Myocyte (in vitro differentiated cells): ENCODE results near the gene IFIT1. TPM values are rescaled to one million over a fixed set of nuclear protein-coding genes. Genes with fewer than 3 reads are reported as not detected.
"Not testable (repeated sequence)": the region's sequence is repeated elsewhere in the genome, so short reads cannot be mapped to it uniquely, and the experiment has no call there.

Experiments
- DNase-seq: peaks from one replicate; pipeline ENCODE4 v3.0.0-alpha.2; 2012; ENCODE audit warnings: low read depth
- polyA plus RNA-seq: library from polyadenylated mRNA; unstranded; fragments of >200 nt; gene quantifications from one replicate; pipeline ENCODE4 v1.2.1, GENCODE V29; 2012; ENCODE audit warnings: missing spikeins
- total RNA-seq: library from RNA; depleted of rRNA; stranded (reverse); fragments of >200 nt; gene quantifications from 2 replicates; pipeline ENCODE4 v1.2.3, GENCODE V29; 2014

The IFIT1 gene, protein sequence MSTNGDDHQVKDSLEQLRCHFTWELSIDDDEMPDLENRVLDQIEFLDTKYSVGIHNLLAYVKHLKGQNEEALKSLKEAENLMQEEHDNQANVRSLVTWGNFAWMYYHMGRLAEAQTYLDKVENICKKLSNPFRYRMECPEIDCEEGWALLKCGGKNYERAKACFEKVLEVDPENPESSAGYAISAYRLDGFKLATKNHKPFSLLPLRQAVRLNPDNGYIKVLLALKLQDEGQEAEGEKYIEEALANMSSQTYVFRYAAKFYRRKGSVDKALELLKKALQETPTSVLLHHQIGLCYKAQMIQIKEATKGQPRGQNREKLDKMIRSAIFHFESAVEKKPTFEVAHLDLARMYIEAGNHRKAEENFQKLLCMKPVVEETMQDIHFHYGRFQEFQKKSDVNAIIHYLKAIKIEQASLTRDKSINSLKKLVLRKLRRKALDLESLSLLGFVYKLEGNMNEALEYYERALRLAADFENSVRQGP
- 22.7 and 49.0 TPM in 2 replicates for total RNA-seq
- polyA plus RNA-seq = 5.6 TPM

GRCh38 chr10:89391907-89392756 lies at the start of gene IFIT1:
TSS of gene IFIT1 (plus strand) at chr10:89392623. CDS start at chr10:89392713, 90 bp downstream.
- peak; percentile 84 for DNase-seq

GRCh38 chr10:89343089-89343767 lies 49.2 kb upstream of the IFIT1 start:
- no peak for DNase-seq

DNA sequence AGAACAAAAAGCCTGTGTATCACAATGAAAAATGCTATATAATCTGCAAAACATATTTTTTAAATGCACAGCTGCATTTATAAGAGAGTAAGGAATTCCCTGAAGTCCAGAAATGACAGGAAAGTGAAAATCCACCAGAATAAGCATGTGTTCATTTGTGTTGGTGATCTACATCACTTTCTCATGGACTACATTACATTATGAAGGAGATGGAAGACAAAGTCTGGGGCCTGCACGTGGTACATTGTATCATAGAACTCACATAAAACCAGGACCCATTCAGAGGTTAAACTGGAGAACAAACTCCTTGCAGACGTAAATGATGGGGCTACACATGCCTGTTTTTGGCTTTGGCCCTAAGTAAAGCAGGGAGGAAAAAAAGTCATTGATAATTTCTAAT lies 48.3 kb upstream of the IFIT1 start:
- no peak for DNase-seq

- no peak for DNase-seq
Measured at GRCh38 chr10:89345367-89346000, 46.9 kb upstream of the IFIT1 start.

- DNase-seq = peak; percentile 24
Measured at GRCh38 chr10:89346405-89347254, 45.8 kb upstream of the IFIT1 start.

DNA sequence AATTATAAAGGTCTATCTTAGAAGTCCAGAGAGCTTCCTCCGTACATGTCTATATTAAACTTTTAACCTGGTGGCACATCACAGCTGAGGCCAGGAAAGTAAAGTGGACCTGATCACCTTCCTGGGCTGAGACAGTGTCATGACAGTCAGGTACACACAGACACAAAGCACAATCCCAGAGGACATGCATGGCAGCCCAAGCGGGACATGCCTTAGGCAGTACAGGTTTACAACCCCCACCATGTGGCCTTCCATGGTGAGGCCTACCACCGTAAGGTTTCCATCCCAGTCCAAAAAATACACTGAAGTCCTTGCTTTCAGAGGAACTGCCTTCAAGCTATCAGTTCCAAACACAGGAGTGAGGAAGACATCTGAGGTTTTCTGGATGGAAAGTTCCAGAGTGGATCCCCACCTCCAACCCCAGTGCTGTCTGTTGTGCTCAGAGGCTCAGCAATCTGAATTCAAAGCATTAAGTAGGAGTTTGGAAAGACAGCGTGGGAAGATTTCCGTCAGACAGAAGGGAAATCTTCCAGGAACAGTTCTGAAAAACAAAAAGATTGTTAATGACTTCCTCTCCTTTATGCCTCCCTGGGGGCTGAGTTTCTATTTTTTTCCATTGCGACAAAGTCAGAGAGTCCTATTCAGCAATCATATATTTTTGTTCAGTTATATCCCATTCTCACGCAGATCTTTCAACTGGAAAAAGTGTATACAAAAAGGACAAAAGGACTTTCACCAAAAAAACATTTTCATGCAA lies 44.5 kb upstream of the IFIT1 start:
- no peak for DNase-seq

DNA sequence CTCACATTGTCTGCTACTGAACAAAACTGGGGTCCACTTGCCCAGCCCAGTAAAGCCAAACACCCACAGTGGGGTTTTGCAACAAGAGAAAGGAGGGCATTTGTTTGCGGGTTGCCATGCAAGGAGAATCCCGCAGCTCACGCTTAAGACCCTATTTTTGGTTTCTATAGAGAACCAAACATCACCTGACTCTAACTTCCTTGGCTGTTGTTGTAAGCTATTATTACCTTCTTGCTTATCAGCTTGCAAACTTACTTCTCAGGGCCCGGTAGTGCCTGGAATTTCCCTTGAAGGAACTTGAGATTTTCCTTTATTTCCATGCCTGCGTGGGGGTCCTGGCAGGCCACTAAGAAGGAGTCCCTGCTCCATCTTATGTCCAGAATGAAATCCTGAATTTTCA lies 43.9 kb upstream of the IFIT1 start:
- DNase-seq = no peak

DNA sequence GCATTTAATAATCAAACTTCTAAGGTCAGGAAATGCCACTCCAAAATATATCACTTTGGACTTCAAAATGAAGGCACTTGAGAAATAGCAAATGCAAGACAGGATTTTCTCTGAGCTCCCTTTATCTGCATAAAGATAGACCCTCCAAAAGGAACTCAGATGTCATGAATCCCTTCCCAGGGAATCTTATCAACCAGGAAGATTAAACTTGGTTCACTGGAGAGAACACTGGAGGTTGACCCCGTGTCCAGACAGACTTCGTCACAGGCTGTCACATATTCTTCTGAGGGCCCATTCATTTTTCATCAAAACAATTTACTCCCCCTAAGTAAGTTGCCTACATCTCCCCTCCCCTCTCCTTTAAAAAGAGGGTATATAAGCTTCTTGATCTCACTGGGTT lies 43.4 kb upstream of the IFIT1 start:
- DNase-seq = no peak

DNA sequence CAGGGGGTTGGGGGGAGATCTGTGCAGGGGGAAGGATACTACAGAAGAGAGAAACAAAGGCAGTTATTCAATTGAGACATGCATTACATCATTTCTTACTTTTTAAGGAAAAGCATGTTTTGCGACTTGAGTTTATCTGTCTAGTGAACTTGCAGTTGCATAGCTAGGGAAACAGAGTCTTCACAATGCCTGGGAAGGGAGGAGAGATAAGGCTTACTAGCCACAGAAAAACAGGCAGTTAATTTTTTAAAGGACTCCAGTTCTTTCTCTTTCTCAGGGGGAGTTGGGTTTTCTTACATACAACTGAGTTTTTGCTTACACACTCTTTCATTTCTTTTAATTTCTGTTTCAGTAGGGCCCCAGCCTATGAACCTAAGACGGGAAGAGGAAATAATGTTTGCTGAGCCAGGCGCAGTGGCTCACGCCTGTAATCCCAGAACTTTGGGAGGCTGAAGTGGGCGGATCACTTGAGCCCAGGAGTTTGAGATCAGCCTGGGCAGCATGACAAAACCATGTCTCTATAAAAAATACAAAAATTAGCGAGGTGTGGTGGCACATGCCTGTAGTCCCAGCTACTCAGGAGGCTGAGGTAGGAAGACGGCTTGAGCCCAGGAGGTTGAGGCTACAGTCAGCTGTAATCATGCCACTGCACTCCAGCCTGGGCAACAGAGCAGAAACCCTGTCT lies 41.6 kb upstream of the IFIT1 start:
- DNase-seq = not testable (repeated sequence)

GRCh38 chr10:89351412-89351779 lies 41.0 kb upstream of the IFIT1 start:
- DNase-seq = no peak

GRCh38 chr10:89351780-89352597 lies 40.4 kb upstream of the IFIT1 start:
- peak; percentile 91 for DNase-seq

- DNase-seq = no peak
Measured at GRCh38 chr10:89352802-89353201, 39.6 kb upstream of the IFIT1 start.

- no peak for DNase-seq
Measured at GRCh38 chr10:89355394-89355931, 37.0 kb upstream of the IFIT1 start.

DNA sequence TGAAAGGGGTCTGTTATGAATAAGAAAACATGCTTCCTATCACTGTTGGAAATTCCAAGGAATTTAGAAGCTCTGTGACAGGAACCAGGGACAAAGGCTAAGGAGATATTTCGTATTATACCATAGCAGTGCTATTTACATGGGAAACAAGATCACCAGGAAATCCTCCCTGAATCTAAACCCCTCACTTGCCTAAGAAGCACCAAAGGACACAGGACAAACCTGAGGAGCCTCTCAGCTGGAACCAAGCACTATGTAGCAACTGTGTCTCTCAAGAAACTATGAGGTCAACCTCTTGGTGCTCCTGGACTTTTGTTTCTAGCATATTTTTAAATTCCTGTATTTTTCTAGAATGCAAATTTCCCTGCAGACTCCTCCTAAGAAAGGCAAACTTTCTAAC lies 35.3 kb upstream of the IFIT1 start:
- no peak for DNase-seq

GRCh38 chr10:89357975-89358374 lies 34.4 kb upstream of the IFIT1 start:
- DNase-seq = no peak

- no peak for DNase-seq
Measured at GRCh38 chr10:89360157-89360556, 32.3 kb upstream of the IFIT1 start.

GRCh38 chr10:89362929-89363328 lies 29.5 kb upstream of the IFIT1 start:
- no peak for DNase-seq
